Ovary (tissue), 9 donors: ENCODE data around the gene PPAT. TPM values are rescaled to one million over a fixed set of nuclear protein-coding genes. Genes with fewer than 3 reads are reported as not detected.
A peak's percentile ranks its signal among the peaks of the same experiment; 100 is the strongest.

Source experiments
- DNase-seq, 5 donors: peaks; one replicate each; pipeline ENCODE4 v3.0.0-alpha.2; 2019 to 2020
- H3K27ac ChIP-seq, 2 donors: fragments of 200-600 bp; one replicate each; pipeline versions ENCODE4 v1.5.1 to v1.8.0; 2019 to 2022
- H3K27me3 ChIP-seq: fragments of 200-600 bp; one replicate; pipeline ENCODE4 v1.8.0; 2022
- H3K36me3 ChIP-seq: fragments of 200-600 bp; sonication (generic); one replicate; pipeline ENCODE4 v1.5.1; 2019
- H3K4me1 ChIP-seq: one replicate; pipeline ENCODE4 v1.8.1; 2013; ENCODE audit warnings: mild to moderate bottlenecking, moderate library complexity; ENCODE audit not compliant: insufficient read depth
- H3K4me3 ChIP-seq: fragments of 200-600 bp; sonication (generic); one replicate; pipeline ENCODE4 v1.5.1; 2017
- H3K9me3 ChIP-seq, 2 donors: fragments of 200-600 bp in 1 of 2; sonication (generic) in 1 of 2; one replicate each; pipeline versions ENCODE4 v1.5.1 to v1.8.1; 2013 to 2019; ENCODE audit warnings: mild to moderate bottlenecking in 1 of 2, moderate library complexity in 1 of 2
- EP300 ChIP-seq: sonication (generic); formaldehyde crosslinking; IDR thresholded peaks from one replicate; pipeline ENCODE4 v1.6.1; 2017; ENCODE audit warnings: antibody characterized with exemption
- POLR2A ChIP-seq: fragments of 450-650 bp; IDR thresholded peaks from one replicate; pipeline ENCODE4 v1.6.1; 2017; ENCODE audit warnings: antibody characterized with exemption, mild to moderate bottlenecking, moderate library complexity
- WGBS, 3 donors: extraction: QIAGEN DNeasy Blood & Tissue Kit in 1 of 3; methylation state at CpG; one replicate each; pipeline versions ENCODE4 v1.1.5 to v1.1.7; 2013 to 2017; 5-methylcytosine and 5-hydroxymethylcytosine counted together
- intact Hi-C, 4 donors: fragments of 100-400 bp; cut with DNase I; formaldehyde crosslinking; loops; one replicate each; pipeline versions ENCODE4 v1.11.0 to v1.15.1; 2022 to 2023
- polyA plus RNA-seq, 2 donors: library from polyadenylated mRNA; stranded (reverse); fragments of 200-250 nt in 1 of 2; fragments of 350-450 nt in 1 of 2; fragmentation: Illumina TruSeq in 1 of 2; extraction: RNeasy Lipid Tissue Mini Kit (QIAGEN cat#74804) in 1 of 2; gene quantifications; one replicate each; pipeline ENCODE4 v1.2.3, GENCODE V29; 2013 to 2014
- total RNA-seq, 7 donors: library from RNA; depleted of rRNA in 2 of 7; stranded (reverse); fragments of >200 nt in 2 of 7; fragmentation: NEBNext Ultra II Directional in 3 of 7; extraction: Animal tissue kit (Norgen Biotek cat#: 25700) in 3 of 7; gene quantifications; one replicate each; pipeline versions ENCODE4 v1.1.0 to v1.2.4, GENCODE V29; 2016 to 2023
- TF ChIP-seq, protein P1 (sequence below), 3 donors: fragments of 450-650 bp in 2 of 3; fragments of 200-600 bp in 1 of 3; IDR thresholded peaks; one replicate each; pipeline versions ENCODE4 v1.5.1 to v1.8.0; 2016 to 2022; ENCODE audit warnings: antibody characterized with exemption in 3 of 3, mild to moderate bottlenecking in 1 of 3
- donor health status: DM: no; HTN: no; CAD: no; lungs with moderate emphysema.
- donor health status: DM: no; HTN: no; CAD: no.
- donor health status: Bipolar disorder and iron deficiency.
- donor health status: DM: yes; HTN: yes; CAD: no.
- donor health status: DM: no; HTN: no; CAD: no.
- donor health status: DM: yes; HTN: yes; CAD: no.

Gene PPAT
- total and polyA plus RNA-seq, 9 donors = 4.7 to 14.8 (median 10.6) TPM

DNA sequence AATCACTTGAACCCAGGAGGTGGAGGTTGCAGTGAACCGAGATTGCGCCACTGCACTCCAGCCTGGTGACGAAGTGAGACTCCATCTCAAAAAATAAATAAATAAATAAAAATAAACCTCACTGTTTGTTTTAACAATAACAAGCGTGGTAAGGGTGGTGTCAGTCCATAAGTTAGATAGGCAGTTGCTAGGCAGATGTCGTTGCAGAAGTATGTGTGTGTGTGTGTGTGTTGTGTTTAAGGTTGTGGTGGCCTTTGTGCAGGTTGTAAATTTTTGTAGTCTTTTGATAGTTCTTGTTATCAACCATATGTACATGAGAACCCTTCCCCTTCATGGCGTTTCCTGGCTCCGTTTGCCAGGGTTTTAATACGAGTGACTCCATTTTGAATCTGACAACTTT, 44.1 kb downstream of the PPAT start:
- no peaks in the 10 kb centered on the region for H3K36me3 ChIP-seq
- no peak for DNase-seq
- no peaks in the 10 kb centered on the region for H3K9me3 ChIP-seq
- no peaks in the 10 kb centered on the region for H3K27me3 ChIP-seq
- no peak overlapping the region for H3K27ac ChIP-seq
- WGBS, 3 donors = 94 to 96% (median 94%) methylated on average over 8 of the region's 8 CpGs
- intact Hi-C loops = no loop called here
- no peak for TF ChIP-seq EP300
- TF ChIP-seq, protein P1, sequence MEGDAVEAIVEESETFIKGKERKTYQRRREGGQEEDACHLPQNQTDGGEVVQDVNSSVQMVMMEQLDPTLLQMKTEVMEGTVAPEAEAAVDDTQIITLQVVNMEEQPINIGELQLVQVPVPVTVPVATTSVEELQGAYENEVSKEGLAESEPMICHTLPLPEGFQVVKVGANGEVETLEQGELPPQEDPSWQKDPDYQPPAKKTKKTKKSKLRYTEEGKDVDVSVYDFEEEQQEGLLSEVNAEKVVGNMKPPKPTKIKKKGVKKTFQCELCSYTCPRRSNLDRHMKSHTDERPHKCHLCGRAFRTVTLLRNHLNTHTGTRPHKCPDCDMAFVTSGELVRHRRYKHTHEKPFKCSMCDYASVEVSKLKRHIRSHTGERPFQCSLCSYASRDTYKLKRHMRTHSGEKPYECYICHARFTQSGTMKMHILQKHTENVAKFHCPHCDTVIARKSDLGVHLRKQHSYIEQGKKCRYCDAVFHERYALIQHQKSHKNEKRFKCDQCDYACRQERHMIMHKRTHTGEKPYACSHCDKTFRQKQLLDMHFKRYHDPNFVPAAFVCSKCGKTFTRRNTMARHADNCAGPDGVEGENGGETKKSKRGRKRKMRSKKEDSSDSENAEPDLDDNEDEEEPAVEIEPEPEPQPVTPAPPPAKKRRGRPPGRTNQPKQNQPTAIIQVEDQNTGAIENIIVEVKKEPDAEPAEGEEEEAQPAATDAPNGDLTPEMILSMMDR (IDR thresholded peaks at IDR 0.05) = no peak
- TF ChIP-seq POLR2A = no peak
- H3K4me3 ChIP-seq = no peak overlapping the region
- H3K4me1 ChIP-seq = peaks cover 2% of the 10 kb centered on the region

DNA sequence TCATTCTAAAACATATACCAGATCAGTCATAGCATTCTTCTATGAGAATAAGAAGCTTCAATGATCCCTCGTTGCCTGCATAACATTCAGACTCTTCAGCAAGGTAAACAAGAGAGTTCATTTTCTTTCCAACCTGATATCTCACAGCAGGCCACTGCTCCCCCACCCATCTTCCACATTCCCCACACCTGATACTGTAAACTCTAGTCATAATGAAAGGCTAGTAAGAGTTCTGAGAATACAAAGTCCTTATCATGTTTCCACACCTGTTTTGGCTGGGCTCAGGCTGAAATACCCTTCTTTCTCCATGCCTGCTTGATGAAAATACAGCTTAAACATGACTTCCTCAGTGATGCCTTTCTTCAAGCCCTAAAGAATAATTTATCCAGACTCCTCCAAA, 45.9 kb downstream of the PPAT start:
- 21 to 44% (median 30%) methylated on average over 1 of the region's 1 CpG for WGBS, 3 donors
- Histone ChIP-seq H3K27ac (no peak overlapping the region), H3K36me3 (no peaks in the 10 kb centered on the region), H3K9me3 (no peaks in the 10 kb centered on the region), H3K4me3 (no peak overlapping the region), H3K27me3 (no peaks in the 10 kb centered on the region), H3K4me1 (peaks cover 2% of the 10 kb centered on the region)
- TF ChIP-seq, protein P1 (IDR thresholded peaks at IDR 0.05) = no peak
- TF ChIP-seq POLR2A (no peak), EP300 (no peak)
- intact Hi-C loops = no loop called here
- DNase-seq = no peak

DNA sequence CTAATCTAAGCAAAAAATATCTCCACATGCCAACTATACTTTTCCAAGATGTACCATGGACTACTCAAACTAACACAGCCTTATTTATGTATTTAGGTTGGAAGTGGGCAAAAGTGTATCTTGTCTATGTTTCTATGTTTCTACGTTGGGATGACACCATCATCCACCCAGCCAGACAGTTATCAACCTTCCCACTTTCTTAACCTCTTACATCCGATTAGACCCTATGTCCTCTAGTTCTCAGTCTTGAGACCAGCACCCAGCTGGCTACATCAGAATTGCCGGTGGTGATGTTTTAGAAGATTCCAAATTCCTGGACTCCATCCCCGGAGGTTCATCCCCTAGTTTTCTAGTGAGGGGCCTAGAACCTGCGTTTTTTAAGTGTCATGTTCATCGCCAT, 47.1 kb downstream of the PPAT start:
- 12 to 18% (median 13%) methylated on average over 6 of the region's 6 CpGs for WGBS, 3 donors
- DNase-seq = no peak
- intact Hi-C loops = no loop called here
- no peaks in the 10 kb centered on the region for H3K9me3 ChIP-seq
- H3K36me3 ChIP-seq = no peaks in the 10 kb centered on the region
- H3K4me3 ChIP-seq = peak overlapping the region; percentile 43
- peak overlapping the region in 1 of 2 donors; percentile 18 for H3K27ac ChIP-seq
- TF ChIP-seq POLR2A (no peak), EP300 (no peak)
- TF ChIP-seq, protein P1 (IDR thresholded peaks at IDR 0.05) = no peak
- no peaks in the 10 kb centered on the region for H3K27me3 ChIP-seq
- H3K4me1 ChIP-seq = peaks cover 2% of the 10 kb centered on the region

DNA sequence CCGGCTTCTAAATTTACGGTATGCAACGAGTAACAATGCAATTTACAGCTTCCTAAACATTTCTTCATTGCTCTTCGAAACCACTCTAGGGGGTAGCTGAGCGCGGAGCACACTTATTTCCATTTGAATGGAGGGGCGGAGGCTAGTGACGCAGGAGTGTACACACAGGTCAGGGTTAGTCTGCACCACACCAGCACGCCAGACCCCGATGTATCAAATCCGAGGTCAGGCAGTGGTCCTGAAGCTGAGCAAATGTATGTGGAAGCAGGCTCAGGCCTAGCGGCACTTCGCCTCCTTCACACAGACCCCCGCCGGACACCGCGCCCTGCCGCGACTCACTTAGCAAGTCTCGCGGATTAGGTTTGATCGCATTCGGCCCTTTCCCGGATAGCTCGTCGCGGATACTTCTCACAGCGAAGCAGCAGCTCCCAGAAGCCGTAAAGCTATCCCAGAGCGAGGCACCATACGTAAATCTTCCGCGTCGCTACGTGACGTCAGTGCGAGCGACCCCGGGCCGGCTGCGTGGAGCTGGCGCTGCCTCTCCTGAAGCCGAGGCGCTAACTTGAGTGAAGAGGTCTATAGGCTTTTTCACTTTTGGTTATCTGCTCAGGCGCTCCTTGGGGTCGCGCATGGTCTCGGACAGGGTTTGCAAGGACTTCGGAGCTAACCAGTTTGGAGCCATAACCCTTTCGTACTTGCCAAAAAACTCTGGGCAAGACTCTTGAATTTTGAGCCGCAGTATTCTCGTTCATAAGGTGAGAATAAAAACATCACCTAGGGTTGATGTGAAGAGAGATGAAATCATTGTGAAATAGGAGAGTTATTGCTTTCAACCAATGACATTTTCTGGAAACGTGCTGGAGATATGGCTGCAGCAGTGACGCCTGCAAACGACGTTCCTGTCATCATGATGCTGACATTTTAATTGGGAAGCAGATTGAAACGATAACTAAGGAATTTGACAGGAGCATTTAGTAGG, 48.1 kb downstream of the PPAT start, which contains the start of gene AASDH:
TSS of gene AASDH (minus strand) at position 469 of the 979 bp plus-strand sequence. CDS start 3,192 bp downstream, outside the sequence.
- DNase-seq = peak; percentile 88 to 97 (median 93)
- H3K27ac ChIP-seq = peak within 1 kb of the TSS; percentile 85 to 87
- H3K4me1 ChIP-seq = peaks cover 2% of the 10 kb centered on the region
- H3K27me3 ChIP-seq = no peaks in the 10 kb centered on the region
- H3K9me3 ChIP-seq = no peaks in the 10 kb centered on the region
- intact Hi-C loops = no loop called here
- TF ChIP-seq POLR2A (peak; percentile 87), EP300 (no peak)
- peak within 1 kb of the TSS; percentile 43 for H3K4me3 ChIP-seq
- WGBS, 3 donors = 0 to 1% (median 0%) methylated on average over 57 of the region's 57 CpGs
- H3K36me3 ChIP-seq = no peaks in the 10 kb centered on the region

DNA sequence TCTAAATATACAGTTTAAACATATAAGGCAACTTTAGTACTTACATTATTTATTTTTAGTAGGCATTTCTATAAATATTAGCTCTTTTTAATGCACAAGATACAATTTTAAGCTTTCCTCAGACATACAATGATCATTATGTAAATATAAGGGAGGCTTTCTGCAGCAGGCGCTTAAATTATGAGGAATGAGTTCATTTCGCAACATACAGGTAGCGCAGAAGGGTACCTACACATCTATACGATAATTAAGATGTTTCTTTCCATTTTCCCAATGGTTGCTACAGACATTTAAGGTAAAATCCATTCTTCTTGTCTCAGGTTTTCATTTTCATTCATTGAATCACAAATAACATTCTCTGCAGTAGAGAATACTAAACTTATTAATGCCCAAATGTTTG, 49.3 kb downstream of the PPAT start:
- H3K9me3 ChIP-seq = no peaks in the 10 kb centered on the region
- intact Hi-C loops = no loop called here
- no peak for TF ChIP-seq POLR2A
- TF ChIP-seq, protein P1 (IDR thresholded peaks at IDR 0.05) = no peak
- no peak for TF ChIP-seq EP300
- peaks cover 2% of the 10 kb centered on the region for H3K4me1 ChIP-seq
- H3K27ac ChIP-seq = no peak overlapping the region
- H3K27me3 ChIP-seq = no peaks in the 10 kb centered on the region
- no peaks in the 10 kb centered on the region for H3K36me3 ChIP-seq
- WGBS, 3 donors = 95 to 96% (median 95%) methylated on average over 4 of the region's 4 CpGs
- H3K4me3 ChIP-seq = no peak overlapping the region
- DNase-seq = no peak
